Stimulated activated CD4-positive, alpha-beta T cell treated with anti-CD3 and anti-CD28 coated beads, Interleukin-12 subunit alpha, Interleukin-12 subunit beta, amount 100 ng/mL, for 24 hours (primary cell): Measurements from ENCODE around the gene SP3.
"Not testable (repeated sequence)": the region's sequence is repeated elsewhere in the genome, so short reads cannot be mapped to it uniquely, and the experiment has no call there.

Experiments
- DNase-seq, 2 experiments: peaks; one replicate each; pipeline ENCODE4 v3.0.0-alpha.2; 2020; ENCODE audit warnings: low read depth in 2 of 2

Gene SP3

GRCh38 chr2:173891315-173892037 lies 73.7 kb downstream of the SP3 start:
- DNase-seq = no peak

GRCh38 chr2:173889464-173889863 lies 75.7 kb downstream of the SP3 start:
- not testable (repeated sequence) for DNase-seq

- DNase-seq = no peak
Observed at GRCh38 chr2:173886613-173887012, 78.6 kb downstream of the SP3 start.

GRCh38 chr2:173884025-173884802 lies 81.0 kb downstream of the SP3 start:
- no peak for DNase-seq

- DNase-seq = no peak
Observed at GRCh38 chr2:173881886-173882285, 83.3 kb downstream of the SP3 start.

- no peak for DNase-seq
Observed at GRCh38 chr2:173881461-173881860, 83.7 kb downstream of the SP3 start.

- no peak for DNase-seq
Observed at GRCh38 chr2:173880561-173880960, 84.6 kb downstream of the SP3 start.

- no peak for DNase-seq
Observed at GRCh38 chr2:173876833-173877413, 88.2 kb downstream of the SP3 start.

GRCh38 chr2:173874894-173875237 lies 90.3 kb downstream of the SP3 start:
- no peak for DNase-seq

- DNase-seq = no peak
Observed at GRCh38 chr2:173874003-173874893, 90.9 kb downstream of the SP3 start.

- no peak for DNase-seq
Observed at GRCh38 chr2:173872714-173873113, 92.5 kb downstream of the SP3 start.

GRCh38 chr2:173869244-173870229 lies 95.6 kb downstream of the SP3 start:
- no peak for DNase-seq

- DNase-seq = no peak
Observed at GRCh38 chr2:173868406-173868805, 96.8 kb downstream of the SP3 start.

GRCh38 chr2:173866874-173867618 lies 98.1 kb downstream of the SP3 start:
- no peak for DNase-seq

GRCh38 chr2:173865971-173866873 lies 99.0 kb downstream of the SP3 start:
- DNase-seq = no peak

GRCh38 chr2:173862612-173863217 lies 102.5 kb downstream of the SP3 start:
- no peak for DNase-seq

GRCh38 chr2:173860566-173860965 lies 104.6 kb downstream of the SP3 start:
- no peak for DNase-seq

GRCh38 chr2:173860082-173860481 lies 105.1 kb downstream of the SP3 start:
- no peak for DNase-seq
